T-helper 1 cell treated with Interleukin-12 subunit alpha and Interleukin-12 subunit beta and Interleukin-4 antibody, amounts not matched to agents 30 μg/mL and 1 μg/mL, for 36 hours (primary cell): ENCODE measurements around the gene FRS2.

Experiments used
- H3K27ac Mint-ChIP-seq: one replicate; pipeline ENCODE4 v1.8.0; 2021; ENCODE audit warnings: mild to moderate bottlenecking, mixed read lengths
- H3K27me3 Mint-ChIP-seq: one replicate; pipeline ENCODE4 v1.8.0; 2021; ENCODE audit warnings: low read depth, mixed read lengths
- H3K36me3 Mint-ChIP-seq: one replicate; pipeline ENCODE4 v1.8.0; 2021; ENCODE audit warnings: low read depth, mixed read lengths
- H3K4me1 Mint-ChIP-seq: one replicate; pipeline ENCODE4 v1.8.0; 2021; ENCODE audit warnings: low read depth, mixed read lengths
- H3K4me3 Mint-ChIP-seq: one replicate; pipeline ENCODE4 v1.8.0; 2021; ENCODE audit warnings: mild to moderate bottlenecking, moderate library complexity, mixed read lengths
- H3K9me3 Mint-ChIP-seq: one replicate; pipeline ENCODE4 v1.8.0; 2021; ENCODE audit warnings: mixed read lengths

The FRS2 gene

DNA sequence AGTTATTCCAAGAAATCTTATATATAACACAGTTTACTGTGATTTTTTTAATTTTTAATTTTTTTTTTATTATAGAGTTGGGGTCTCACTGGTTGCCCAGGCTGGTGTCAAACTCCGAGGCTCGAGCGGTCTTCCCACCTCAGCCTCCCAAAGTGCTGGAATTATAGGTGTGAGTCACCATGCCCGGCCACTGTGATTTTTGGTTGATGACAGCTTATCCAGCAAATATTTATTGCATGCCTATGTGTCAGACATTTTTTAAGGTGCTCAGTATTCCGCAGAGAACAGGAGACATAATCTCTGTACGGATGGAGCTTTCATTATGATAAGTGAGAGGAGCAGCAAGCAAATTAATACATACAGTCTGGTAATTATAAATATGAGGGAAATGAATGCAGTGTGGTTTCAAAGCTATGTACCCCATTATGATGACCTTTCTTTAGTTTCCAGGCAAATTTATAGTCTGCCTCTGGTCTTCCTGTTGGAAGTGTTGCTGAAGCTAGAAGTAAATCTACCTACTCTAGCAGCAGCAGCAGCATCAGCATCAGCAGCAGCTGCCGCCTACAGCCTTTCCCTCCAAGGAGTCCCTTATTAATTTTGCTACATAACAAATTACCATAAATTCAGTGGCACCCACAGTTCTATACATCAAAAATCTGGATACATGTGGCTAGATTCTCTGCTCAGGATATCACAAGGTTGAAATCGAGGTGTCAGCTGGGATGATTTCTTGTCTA lies 32.3 kb downstream of the FRS2 start:
- Mint-ChIP-seq H3K36me3 (peaks cover 4% of the 10 kb centered on the region), H3K27ac (no peak overlapping the region), H3K4me3 (no peak overlapping the region), H3K9me3 (no peaks in the 10 kb centered on the region), H3K4me1 (peaks cover 12% of the 10 kb centered on the region), H3K27me3 (no peaks in the 10 kb centered on the region)

- H3K36me3 Mint-ChIP-seq: no peaks in the 10 kb centered on the region
- no peaks in the 10 kb centered on the region for H3K9me3 Mint-ChIP-seq
- H3K4me1 Mint-ChIP-seq: peaks cover 12% of the 10 kb centered on the region
- H3K4me3 Mint-ChIP-seq: no peak overlapping the region
- H3K27me3 Mint-ChIP-seq: no peaks in the 10 kb centered on the region
- no peak overlapping the region for H3K27ac Mint-ChIP-seq
Observed at GRCh38 chr12:69508091-69508490, 37.9 kb downstream of the FRS2 start.

- Mint-ChIP-seq H3K36me3 (no peaks in the 10 kb centered on the region), H3K4me1 (peaks cover 9% of the 10 kb centered on the region), H3K27me3 (no peaks in the 10 kb centered on the region), H3K27ac (no peak overlapping the region), H3K9me3 (no peaks in the 10 kb centered on the region), H3K4me3 (no peak overlapping the region)
Observed at GRCh38 chr12:69508621-69509020, 38.4 kb downstream of the FRS2 start.

DNA sequence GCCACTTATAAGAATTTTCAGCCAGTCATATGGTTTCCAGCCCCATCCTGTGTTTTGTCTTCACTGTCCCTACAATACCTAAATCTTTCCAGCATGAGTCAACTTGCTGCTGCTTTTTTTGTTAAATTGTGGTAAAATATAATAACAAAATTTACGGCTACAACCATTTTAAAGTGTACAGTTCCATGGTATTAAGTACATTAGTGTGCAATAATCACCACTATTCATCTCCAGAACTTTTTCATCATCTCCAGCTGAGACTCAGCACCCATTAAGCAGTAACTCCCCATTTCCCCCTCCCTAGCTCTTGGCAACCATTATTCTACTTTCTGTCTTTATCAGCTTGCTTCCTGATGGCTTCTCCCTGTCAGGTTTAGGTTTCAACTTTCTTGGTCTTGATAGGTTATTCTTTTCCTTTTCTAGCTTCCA lies 39.1 kb downstream of the FRS2 start:
- Mint-ChIP-seq H3K9me3 (no peaks in the 10 kb centered on the region), H3K27ac (no peak overlapping the region), H3K4me3 (no peak overlapping the region), H3K4me1 (peaks cover 8% of the 10 kb centered on the region), H3K36me3 (no peaks in the 10 kb centered on the region), H3K27me3 (no peaks in the 10 kb centered on the region)

GRCh38 chr12:69509904-69510827 lies 40.0 kb downstream of the FRS2 start:
- Mint-ChIP-seq H3K27ac (no peak overlapping the region), H3K4me1 (peaks cover 12% of the 10 kb centered on the region), H3K36me3 (no peaks in the 10 kb centered on the region), H3K9me3 (no peaks in the 10 kb centered on the region), H3K4me3 (no peak overlapping the region), H3K27me3 (no peaks in the 10 kb centered on the region)

- no peaks in the 10 kb centered on the region for H3K9me3 Mint-ChIP-seq
- no peak overlapping the region for H3K4me3 Mint-ChIP-seq
- H3K36me3 Mint-ChIP-seq: no peaks in the 10 kb centered on the region
- no peaks in the 10 kb centered on the region for H3K27me3 Mint-ChIP-seq
- peaks cover 12% of the 10 kb centered on the region for H3K4me1 Mint-ChIP-seq
- no peak overlapping the region for H3K27ac Mint-ChIP-seq
Observed at GRCh38 chr12:69511016-69511415, 40.8 kb downstream of the FRS2 start.

GRCh38 chr12:69511469-69512267 lies 41.5 kb downstream of the FRS2 start:
- no peaks in the 10 kb centered on the region for H3K9me3 Mint-ChIP-seq
- H3K4me3 Mint-ChIP-seq: no peak overlapping the region
- H3K4me1 Mint-ChIP-seq: peaks cover 12% of the 10 kb centered on the region
- no peaks in the 10 kb centered on the region for H3K27me3 Mint-ChIP-seq
- H3K27ac Mint-ChIP-seq: no peak overlapping the region
- H3K36me3 Mint-ChIP-seq: no peaks in the 10 kb centered on the region

GRCh38 chr12:69512820-69513219 lies 42.6 kb downstream of the FRS2 start:
- H3K27me3 Mint-ChIP-seq: no peaks in the 10 kb centered on the region
- H3K27ac Mint-ChIP-seq: no peak overlapping the region
- no peaks in the 10 kb centered on the region for H3K36me3 Mint-ChIP-seq
- no peaks in the 10 kb centered on the region for H3K9me3 Mint-ChIP-seq
- H3K4me1 Mint-ChIP-seq: peaks cover 12% of the 10 kb centered on the region
- no peak overlapping the region for H3K4me3 Mint-ChIP-seq

- Mint-ChIP-seq H3K27ac (no peak overlapping the region), H3K9me3 (no peaks in the 10 kb centered on the region), H3K36me3 (no peaks in the 10 kb centered on the region), H3K27me3 (no peaks in the 10 kb centered on the region), H3K4me1 (peaks cover 14% of the 10 kb centered on the region), H3K4me3 (no peak overlapping the region)
Observed at GRCh38 chr12:69513297-69513696, 43.1 kb downstream of the FRS2 start.

GRCh38 chr12:69514111-69514510 lies 43.9 kb downstream of the FRS2 start:
- Mint-ChIP-seq H3K4me1 (peaks cover 12% of the 10 kb centered on the region), H3K36me3 (no peaks in the 10 kb centered on the region), H3K27me3 (no peaks in the 10 kb centered on the region), H3K4me3 (no peak overlapping the region), H3K27ac (no peak overlapping the region), H3K9me3 (no peaks in the 10 kb centered on the region)

- no peaks in the 10 kb centered on the region for H3K9me3 Mint-ChIP-seq
- no peak overlapping the region for H3K4me3 Mint-ChIP-seq
- H3K4me1 Mint-ChIP-seq: peaks cover 9% of the 10 kb centered on the region
- H3K27me3 Mint-ChIP-seq: no peaks in the 10 kb centered on the region
- no peak overlapping the region for H3K27ac Mint-ChIP-seq
- H3K36me3 Mint-ChIP-seq: no peaks in the 10 kb centered on the region
Observed at GRCh38 chr12:69514845-69515244, 44.7 kb downstream of the FRS2 start.

DNA sequence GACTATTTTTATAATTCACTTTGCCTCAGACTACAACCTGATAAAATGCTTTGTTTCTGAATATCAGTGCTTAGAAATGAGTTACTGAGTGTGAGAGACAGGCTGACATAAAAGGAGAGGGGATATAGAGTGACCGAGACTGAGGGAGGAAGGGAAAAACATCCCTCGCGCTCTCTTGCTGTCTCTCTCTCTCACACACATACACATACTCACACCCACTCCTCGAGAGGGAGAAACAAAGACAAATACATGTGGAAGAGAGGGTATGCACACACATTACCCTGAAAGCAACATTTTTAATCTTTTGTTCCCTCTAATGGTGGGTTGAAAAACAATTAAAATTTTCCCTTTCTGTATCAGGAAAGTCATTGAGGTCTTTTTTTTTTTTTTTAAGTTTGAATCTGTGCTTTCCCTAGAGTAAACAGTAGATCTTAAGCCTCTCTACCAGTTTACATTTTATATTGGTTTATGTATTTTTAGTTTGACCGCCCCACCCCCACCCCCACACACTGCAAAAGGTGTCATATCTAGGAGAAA lies 45.3 kb downstream of the FRS2 start:
- Mint-ChIP-seq H3K9me3 (peaks cover 3% of the 10 kb centered on the region), H3K27ac (no peak overlapping the region), H3K27me3 (no peaks in the 10 kb centered on the region), H3K4me1 (peaks cover 10% of the 10 kb centered on the region), H3K36me3 (peaks cover 2% of the 10 kb centered on the region), H3K4me3 (no peak overlapping the region)

GRCh38 chr12:69516950-69517349 lies 46.8 kb downstream of the FRS2 start:
- Mint-ChIP-seq H3K27ac (no peak overlapping the region), H3K36me3 (peaks cover 6% of the 10 kb centered on the region), H3K4me1 (peaks cover 12% of the 10 kb centered on the region), H3K27me3 (no peaks in the 10 kb centered on the region), H3K4me3 (no peak overlapping the region), H3K9me3 (peaks cover 13% of the 10 kb centered on the region)

GRCh38 chr12:69517406-69517805 lies 47.2 kb downstream of the FRS2 start:
- H3K27me3 Mint-ChIP-seq: no peaks in the 10 kb centered on the region
- peaks cover 17% of the 10 kb centered on the region for H3K9me3 Mint-ChIP-seq
- no peak overlapping the region for H3K4me3 Mint-ChIP-seq
- peaks cover 12% of the 10 kb centered on the region for H3K4me1 Mint-ChIP-seq
- no peak overlapping the region for H3K27ac Mint-ChIP-seq
- peaks cover 9% of the 10 kb centered on the region for H3K36me3 Mint-ChIP-seq
